Measurements from ENCODE around the gene EPHB2.

Gene EPHB2

DNA sequence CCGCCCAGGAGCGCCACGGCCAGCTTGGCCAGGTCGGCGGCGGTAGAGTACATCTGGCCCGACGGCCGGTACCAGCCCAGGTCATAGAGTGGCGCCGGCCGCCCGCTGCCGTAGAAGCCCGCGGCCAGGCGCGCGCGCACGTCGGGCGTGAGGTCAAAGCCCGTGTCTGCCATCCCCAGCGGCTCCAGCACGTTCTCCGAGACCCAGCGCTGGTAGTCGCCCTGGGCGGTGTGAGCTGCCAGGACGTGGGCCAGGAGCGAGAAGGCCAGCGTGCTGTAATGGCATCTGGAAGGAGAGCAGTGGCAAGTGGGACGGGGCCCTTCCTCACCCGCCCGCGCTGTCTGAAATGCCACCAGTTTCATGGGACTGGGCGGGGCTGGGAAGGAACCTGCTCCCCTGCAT is 243.1 kb downstream of the EPHB2 start:
- no peak overlapping the region for H3K9ac ChIP-seq (ENCODE audit: low read length)
- H3K27me3 ChIP-seq (replicated peaks; ENCODE audit: insufficient read depth, low read length) = peaks cover 73% of the 10 kb centered on the region
- no peaks in the 10 kb centered on the region for H3K36me3 ChIP-seq (replicated peaks; ENCODE audit: insufficient read depth, low read length)

GRCh38 chr1:22955146-22955545 is 244.5 kb downstream of the EPHB2 start:
- Histone ChIP-seq H3K9me2 (replicated peaks; ENCODE audit: insufficient read depth, low read length) (no peaks in the 10 kb centered on the region), H4K20me1 (ENCODE audit: insufficient read depth, low read length) (no peaks in the 10 kb centered on the region), H3K9ac (ENCODE audit: low read length) (no peak overlapping the region), H3K4me2 (ENCODE audit: low read depth, low read length) (no peak overlapping the region), H2AFZ (ENCODE audit: low read length) (no peak overlapping the region), H3K4me1 (ENCODE audit: low read length) (no peaks in the 10 kb centered on the region), H3K79me2 (ENCODE audit: low read length) (no peaks in the 10 kb centered on the region), H3K9me3 (replicated peaks; ENCODE audit: insufficient read depth, low read length) (no peaks in the 10 kb centered on the region), H3K27ac (ENCODE audit: low read length) (no peak overlapping the region), H3K4me3 (ENCODE audit: low read length) (no peak overlapping the region), H3F3A (ENCODE audit: insufficient read depth, low read length) (no peaks in the 10 kb centered on the region), H3K27me3 (replicated peaks; ENCODE audit: insufficient read depth, low read length) (peaks cover 69% of the 10 kb centered on the region), H3K36me3 (replicated peaks; ENCODE audit: insufficient read depth, low read length) (no peaks in the 10 kb centered on the region)
- DNase-seq = no peak
- no peak for TF ChIP-seq EZH2 (optimal IDR thresholded peaks at IDR 0.05; ENCODE audit: low read depth, low read length)
- no peak for TF ChIP-seq EZH2phosphoT487 (IDR thresholded peaks at IDR 0.05; ENCODE audit: low read length)
- TF ChIP-seq, protein P1, sequence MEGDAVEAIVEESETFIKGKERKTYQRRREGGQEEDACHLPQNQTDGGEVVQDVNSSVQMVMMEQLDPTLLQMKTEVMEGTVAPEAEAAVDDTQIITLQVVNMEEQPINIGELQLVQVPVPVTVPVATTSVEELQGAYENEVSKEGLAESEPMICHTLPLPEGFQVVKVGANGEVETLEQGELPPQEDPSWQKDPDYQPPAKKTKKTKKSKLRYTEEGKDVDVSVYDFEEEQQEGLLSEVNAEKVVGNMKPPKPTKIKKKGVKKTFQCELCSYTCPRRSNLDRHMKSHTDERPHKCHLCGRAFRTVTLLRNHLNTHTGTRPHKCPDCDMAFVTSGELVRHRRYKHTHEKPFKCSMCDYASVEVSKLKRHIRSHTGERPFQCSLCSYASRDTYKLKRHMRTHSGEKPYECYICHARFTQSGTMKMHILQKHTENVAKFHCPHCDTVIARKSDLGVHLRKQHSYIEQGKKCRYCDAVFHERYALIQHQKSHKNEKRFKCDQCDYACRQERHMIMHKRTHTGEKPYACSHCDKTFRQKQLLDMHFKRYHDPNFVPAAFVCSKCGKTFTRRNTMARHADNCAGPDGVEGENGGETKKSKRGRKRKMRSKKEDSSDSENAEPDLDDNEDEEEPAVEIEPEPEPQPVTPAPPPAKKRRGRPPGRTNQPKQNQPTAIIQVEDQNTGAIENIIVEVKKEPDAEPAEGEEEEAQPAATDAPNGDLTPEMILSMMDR (IDR thresholded peaks at IDR 0.05; ENCODE audit: low read length) = no peak

More for the DNA sequence above, 243.1 kb downstream of the EPHB2 start:
- no peaks in the 10 kb centered on the region for H3K9me3 ChIP-seq (replicated peaks; ENCODE audit: insufficient read depth, low read length)
- TF ChIP-seq, protein P1 (IDR thresholded peaks at IDR 0.05; ENCODE audit: low read length) = no peak
- TF ChIP-seq EZH2phosphoT487 (IDR thresholded peaks at IDR 0.05; ENCODE audit: low read length) (no peak), EZH2 (optimal IDR thresholded peaks at IDR 0.05; ENCODE audit: low read depth, low read length) (no peak)
- no peaks in the 10 kb centered on the region for H3K79me2 ChIP-seq (ENCODE audit: low read length)
- no peaks in the 10 kb centered on the region for H3K9me2 ChIP-seq (replicated peaks; ENCODE audit: insufficient read depth, low read length)
- H2AFZ ChIP-seq (ENCODE audit: low read length) = no peak overlapping the region
- no peaks in the 10 kb centered on the region for H3K4me1 ChIP-seq (ENCODE audit: low read length)
- no peaks in the 10 kb centered on the region for H3F3A ChIP-seq (ENCODE audit: insufficient read depth, low read length)
- no peak overlapping the region for H3K27ac ChIP-seq (ENCODE audit: low read length)
- H4K20me1 ChIP-seq (ENCODE audit: insufficient read depth, low read length) = no peaks in the 10 kb centered on the region
- no peak overlapping the region for H3K4me3 ChIP-seq (ENCODE audit: low read length)
- no peak overlapping the region for H3K4me2 ChIP-seq (ENCODE audit: low read depth, low read length)
- DNase-seq = no peak

DNA sequence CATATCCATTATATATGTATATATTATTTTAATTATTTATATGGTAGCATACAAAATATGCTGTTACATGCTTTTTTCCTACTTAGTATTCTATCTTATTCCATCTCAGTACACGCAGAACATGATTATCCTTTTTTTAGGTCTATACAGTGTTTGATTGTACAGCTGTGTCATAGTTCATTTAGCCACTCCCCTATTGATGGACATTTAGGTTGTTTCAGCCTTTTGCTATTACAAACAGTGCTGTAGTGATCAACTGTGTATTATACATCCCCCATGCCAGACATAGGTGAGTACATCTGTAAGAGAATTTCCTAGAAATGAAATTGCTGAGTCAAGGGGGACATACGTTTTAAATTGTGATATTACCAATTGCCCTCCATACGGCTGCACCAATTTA is 246.4 kb downstream of the EPHB2 start:
- H3K4me3 ChIP-seq (ENCODE audit: low read length) = no peak overlapping the region
- no peaks in the 10 kb centered on the region for H3K79me2 ChIP-seq (ENCODE audit: low read length)
- no peaks in the 10 kb centered on the region for H4K20me1 ChIP-seq (ENCODE audit: insufficient read depth, low read length)
- DNase-seq = no peak
- no peak for TF ChIP-seq EZH2 (optimal IDR thresholded peaks at IDR 0.05; ENCODE audit: low read depth, low read length)
- TF ChIP-seq, protein P1 (IDR thresholded peaks at IDR 0.05; ENCODE audit: low read length) = no peak
- TF ChIP-seq EZH2phosphoT487 (IDR thresholded peaks at IDR 0.05; ENCODE audit: low read length) = no peak
- H3F3A ChIP-seq (ENCODE audit: insufficient read depth, low read length) = no peaks in the 10 kb centered on the region
- H3K27ac ChIP-seq (ENCODE audit: low read length) = no peak overlapping the region
- H3K9ac ChIP-seq (ENCODE audit: low read length) = no peak overlapping the region
- no peaks in the 10 kb centered on the region for H3K36me3 ChIP-seq (replicated peaks; ENCODE audit: insufficient read depth, low read length)
- H3K27me3 ChIP-seq (replicated peaks; ENCODE audit: insufficient read depth, low read length) = peaks cover 53% of the 10 kb centered on the region
- H3K4me1 ChIP-seq (ENCODE audit: low read length) = no peaks in the 10 kb centered on the region
- H2AFZ ChIP-seq (ENCODE audit: low read length) = no peak overlapping the region
- no peaks in the 10 kb centered on the region for H3K9me2 ChIP-seq (replicated peaks; ENCODE audit: insufficient read depth, low read length)
- H3K4me2 ChIP-seq (ENCODE audit: low read depth, low read length) = no peak overlapping the region
- H3K9me3 ChIP-seq (replicated peaks; ENCODE audit: insufficient read depth, low read length) = no peaks in the 10 kb centered on the region

All from MM.1S (cell line).